Progenitor cell of endocrine pancreas (in vitro differentiated cells): ENCODE data around the gene TMEM51. TPM values are rescaled to one million over a fixed set of nuclear protein-coding genes. Genes with fewer than 3 reads are reported as not detected.

ENCODE experiments used
- DNase-seq: peaks from one replicate; pipeline ENCODE4 v3.0.0; 2021; ENCODE audit warnings: low spot score; ENCODE audit not compliant: unreplicated experiment
- H3K27ac Mint-ChIP-seq: 2 replicates; pipeline ENCODE4 v1.8.0; 2021; ENCODE audit warnings: mild to moderate bottlenecking, moderate library complexity, mixed read lengths
- H3K27me3 Mint-ChIP-seq: 2 replicates; pipeline ENCODE4 v1.8.0; 2021; ENCODE audit warnings: mixed read lengths
- H3K36me3 Mint-ChIP-seq: 2 replicates; pipeline ENCODE4 v1.8.0; 2022; ENCODE audit warnings: mixed read lengths; ENCODE audit not compliant: insufficient read depth
- H3K4me1 Mint-ChIP-seq: 2 replicates; pipeline ENCODE4 v1.8.0; 2021; ENCODE audit warnings: low read depth, mixed read lengths
- H3K4me3 Mint-ChIP-seq: 2 replicates; pipeline ENCODE4 v1.8.0; 2021; ENCODE audit warnings: low read depth, mild to moderate bottlenecking, moderate library complexity, mixed read lengths
- H3K9me3 Mint-ChIP-seq: 2 replicates; pipeline ENCODE4 v1.8.0; 2021; ENCODE audit warnings: low read depth, mixed read lengths
- total RNA-seq: library from RNA; stranded (reverse); gene quantifications from 2 replicates; pipeline ENCODE4 v1.2.1, GENCODE V29; 2021
- TF ChIP-seq, protein P1 (sequence below): fragments of 200-600 bp; sonication (generic); IDR thresholded peaks from one replicate; pipeline ENCODE4 v1.5.0; 2021; ENCODE audit warnings: antibody characterized with exemption, mild to moderate bottlenecking; ENCODE audit not compliant: unreplicated experiment

Gene TMEM51
- total RNA-seq, 1 donor from 2014 or later, result 14.8 TPM

DNA sequence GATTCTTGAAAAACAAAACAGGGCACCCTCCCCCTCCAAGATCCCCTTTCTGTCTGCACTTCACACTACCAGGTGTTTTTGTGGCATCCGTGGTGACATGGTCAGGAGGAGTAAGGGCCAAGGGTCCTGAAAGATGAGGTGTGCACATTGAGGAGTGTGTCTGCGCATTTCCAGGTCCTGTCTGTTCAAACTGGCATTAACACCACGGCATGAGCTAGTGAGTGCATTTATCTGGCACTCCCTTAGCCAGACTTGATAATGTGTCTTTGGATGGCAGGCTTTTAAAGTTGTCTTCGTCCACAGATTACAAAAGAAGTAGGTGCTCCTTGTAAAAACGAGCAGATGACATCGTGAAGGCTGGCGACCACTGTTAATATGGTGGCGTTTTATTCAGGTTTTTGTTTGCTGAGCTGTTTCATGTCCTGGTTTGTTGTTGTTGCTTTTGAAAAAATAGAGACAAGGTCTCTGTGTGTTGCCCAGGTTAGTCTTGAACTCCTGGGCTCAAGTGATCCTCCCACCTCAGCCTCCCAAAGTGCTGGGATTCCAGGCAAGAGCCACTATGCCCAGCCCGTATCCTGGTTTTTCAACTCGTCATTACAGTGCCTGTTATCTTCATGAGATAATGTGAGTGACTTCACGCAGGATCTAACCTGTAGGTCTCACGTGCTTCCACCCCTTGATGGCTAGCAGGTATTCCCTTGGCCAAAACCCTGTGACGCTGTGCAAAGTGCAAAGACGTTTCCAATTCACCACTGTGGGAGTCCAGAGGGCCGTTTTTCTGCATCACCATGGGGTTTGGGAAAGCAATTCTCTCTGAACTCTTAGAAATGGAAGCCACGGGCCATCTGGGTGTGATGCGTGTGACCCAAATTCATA is 4.2 kb downstream of the TMEM51 start:
- H3K27me3 Mint-ChIP-seq, result peaks cover 12% of the 10 kb centered on the region
- peaks cover 2% of the 10 kb centered on the region for H3K36me3 Mint-ChIP-seq
- TF ChIP-seq, protein P1, sequence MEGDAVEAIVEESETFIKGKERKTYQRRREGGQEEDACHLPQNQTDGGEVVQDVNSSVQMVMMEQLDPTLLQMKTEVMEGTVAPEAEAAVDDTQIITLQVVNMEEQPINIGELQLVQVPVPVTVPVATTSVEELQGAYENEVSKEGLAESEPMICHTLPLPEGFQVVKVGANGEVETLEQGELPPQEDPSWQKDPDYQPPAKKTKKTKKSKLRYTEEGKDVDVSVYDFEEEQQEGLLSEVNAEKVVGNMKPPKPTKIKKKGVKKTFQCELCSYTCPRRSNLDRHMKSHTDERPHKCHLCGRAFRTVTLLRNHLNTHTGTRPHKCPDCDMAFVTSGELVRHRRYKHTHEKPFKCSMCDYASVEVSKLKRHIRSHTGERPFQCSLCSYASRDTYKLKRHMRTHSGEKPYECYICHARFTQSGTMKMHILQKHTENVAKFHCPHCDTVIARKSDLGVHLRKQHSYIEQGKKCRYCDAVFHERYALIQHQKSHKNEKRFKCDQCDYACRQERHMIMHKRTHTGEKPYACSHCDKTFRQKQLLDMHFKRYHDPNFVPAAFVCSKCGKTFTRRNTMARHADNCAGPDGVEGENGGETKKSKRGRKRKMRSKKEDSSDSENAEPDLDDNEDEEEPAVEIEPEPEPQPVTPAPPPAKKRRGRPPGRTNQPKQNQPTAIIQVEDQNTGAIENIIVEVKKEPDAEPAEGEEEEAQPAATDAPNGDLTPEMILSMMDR, result no peak
- H3K4me1 Mint-ChIP-seq, result peaks cover 27% of the 10 kb centered on the region
- H3K9me3 Mint-ChIP-seq, result peaks cover 1% of the 10 kb centered on the region
- no peak overlapping the region for H3K4me3 Mint-ChIP-seq
- H3K27ac Mint-ChIP-seq, result no peak overlapping the region
- no peak for DNase-seq

DNA sequence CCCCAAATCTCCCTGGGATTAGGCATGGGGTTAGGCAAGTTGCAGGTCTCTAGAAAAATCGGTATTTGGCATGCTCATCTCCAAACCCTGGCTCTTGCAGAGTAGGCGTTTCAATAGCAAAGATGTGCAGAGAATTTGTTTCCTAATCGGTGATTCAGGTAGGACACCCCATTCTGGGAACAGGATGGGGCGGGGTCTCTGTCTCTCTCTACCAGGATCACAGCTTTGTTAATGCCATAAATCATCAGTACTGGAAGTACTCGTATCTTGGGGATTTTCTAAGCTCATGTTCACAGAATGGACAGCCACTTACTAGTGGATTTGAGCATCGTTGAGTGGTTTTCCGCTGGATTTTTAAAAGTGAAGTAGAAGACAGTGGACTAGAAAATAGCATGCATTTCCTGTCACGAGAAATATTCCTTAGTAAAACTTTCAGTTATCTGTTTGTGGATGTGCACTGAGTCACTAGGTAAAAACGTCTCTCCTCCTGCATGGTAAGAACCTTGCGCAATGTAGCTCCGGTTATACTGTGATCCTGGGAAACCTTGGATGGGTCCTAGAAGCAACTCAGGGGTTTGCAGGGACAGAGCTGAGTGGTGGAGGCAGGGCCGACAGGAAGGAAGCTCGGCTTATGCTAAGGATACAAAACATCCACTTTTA is 5.1 kb downstream of the TMEM51 start:
- TF ChIP-seq, protein P1, result no peak
- Mint-ChIP-seq H3K27ac (no peak overlapping the region), H3K4me3 (no peak overlapping the region), H3K4me1 (peaks cover 29% of the 10 kb centered on the region), H3K36me3 (peaks cover 2% of the 10 kb centered on the region), H3K27me3 (peaks cover 12% of the 10 kb centered on the region), H3K9me3 (peaks cover 3% of the 10 kb centered on the region)
- no peak for DNase-seq

DNA sequence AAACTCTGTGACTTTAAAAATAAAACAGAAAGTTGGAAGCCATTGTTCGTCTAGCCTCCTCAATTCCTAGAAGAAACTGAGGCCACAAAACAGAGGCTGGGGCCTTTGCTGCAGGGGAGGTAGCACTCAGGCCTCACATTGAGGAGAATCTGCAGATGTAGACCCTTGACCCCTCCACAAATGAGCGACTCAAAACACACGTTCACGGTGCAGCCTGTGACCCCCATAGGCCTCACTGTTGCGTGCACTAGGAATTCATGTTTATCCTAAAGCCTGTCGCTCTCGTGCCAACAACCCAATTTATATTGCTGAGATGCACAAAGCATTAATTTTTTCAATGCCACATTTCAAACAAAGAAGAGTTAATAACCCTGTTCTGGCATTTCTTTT is 5.6 kb downstream of the TMEM51 start:
- Mint-ChIP-seq H3K9me3 (peaks cover 3% of the 10 kb centered on the region), H3K36me3 (peaks cover 2% of the 10 kb centered on the region), H3K27me3 (peaks cover 11% of the 10 kb centered on the region), H3K4me3 (no peak overlapping the region), H3K4me1 (peaks cover 28% of the 10 kb centered on the region), H3K27ac (no peak overlapping the region)
- TF ChIP-seq, protein P1, result no peak
- DNase-seq, result no peak

DNA sequence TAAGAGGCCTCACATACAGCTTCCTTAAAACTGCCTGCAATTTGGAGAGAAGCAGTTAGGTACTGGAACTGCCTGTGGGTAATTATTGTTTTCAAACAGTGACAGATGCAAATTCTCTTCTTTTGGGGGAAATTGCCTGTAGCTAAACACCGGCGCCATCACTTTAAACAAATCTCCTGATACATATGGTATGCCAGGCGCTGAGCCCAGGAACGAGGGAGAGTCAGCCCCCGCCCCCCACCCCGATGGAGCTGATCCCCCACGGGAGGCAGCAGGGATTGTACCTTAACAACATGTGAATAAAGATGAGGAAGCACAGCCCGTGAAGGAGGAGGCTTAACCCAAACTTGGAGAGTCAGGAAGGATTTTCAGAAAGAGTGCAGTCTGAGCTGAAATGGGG is 7.1 kb downstream of the TMEM51 start:
- H3K27ac Mint-ChIP-seq, result no peak overlapping the region
- H3K9me3 Mint-ChIP-seq, result peaks cover 3% of the 10 kb centered on the region
- peaks cover 3% of the 10 kb centered on the region for H3K27me3 Mint-ChIP-seq
- H3K4me1 Mint-ChIP-seq, result peaks cover 21% of the 10 kb centered on the region
- TF ChIP-seq, protein P1, result no peak
- H3K4me3 Mint-ChIP-seq, result no peak overlapping the region
- H3K36me3 Mint-ChIP-seq, result peaks cover 5% of the 10 kb centered on the region
- no peak for DNase-seq

DNA sequence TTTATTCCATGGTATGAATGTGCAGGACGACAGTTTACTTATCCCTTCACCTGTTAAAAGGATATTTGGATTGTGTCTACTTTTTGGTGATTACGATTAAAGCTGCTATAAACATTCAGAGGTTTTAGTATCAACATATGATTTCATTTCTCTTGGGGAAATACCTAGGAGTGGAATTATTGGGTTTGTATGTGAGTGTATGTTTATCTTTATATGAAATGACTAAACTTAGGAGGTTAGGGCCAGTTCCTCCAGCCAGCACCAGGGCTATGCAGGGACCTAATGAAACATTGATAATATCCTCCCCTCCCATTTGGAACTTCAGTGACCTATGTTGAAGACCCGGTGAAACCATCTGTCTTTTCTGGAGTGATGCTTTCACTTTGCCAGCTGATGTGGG is 13.8 kb downstream of the TMEM51 start:
- peaks cover 3% of the 10 kb centered on the region for H3K9me3 Mint-ChIP-seq
- TF ChIP-seq, protein P1, result no peak
- peaks cover 4% of the 10 kb centered on the region for H3K36me3 Mint-ChIP-seq
- peaks cover 3% of the 10 kb centered on the region for H3K4me1 Mint-ChIP-seq
- no peaks in the 10 kb centered on the region for H3K27me3 Mint-ChIP-seq
- DNase-seq, result no peak
- H3K27ac Mint-ChIP-seq, result no peak overlapping the region
- H3K4me3 Mint-ChIP-seq, result no peak overlapping the region
